ENCODE measurements around the gene DAG1.

Gene DAG1

DNA sequence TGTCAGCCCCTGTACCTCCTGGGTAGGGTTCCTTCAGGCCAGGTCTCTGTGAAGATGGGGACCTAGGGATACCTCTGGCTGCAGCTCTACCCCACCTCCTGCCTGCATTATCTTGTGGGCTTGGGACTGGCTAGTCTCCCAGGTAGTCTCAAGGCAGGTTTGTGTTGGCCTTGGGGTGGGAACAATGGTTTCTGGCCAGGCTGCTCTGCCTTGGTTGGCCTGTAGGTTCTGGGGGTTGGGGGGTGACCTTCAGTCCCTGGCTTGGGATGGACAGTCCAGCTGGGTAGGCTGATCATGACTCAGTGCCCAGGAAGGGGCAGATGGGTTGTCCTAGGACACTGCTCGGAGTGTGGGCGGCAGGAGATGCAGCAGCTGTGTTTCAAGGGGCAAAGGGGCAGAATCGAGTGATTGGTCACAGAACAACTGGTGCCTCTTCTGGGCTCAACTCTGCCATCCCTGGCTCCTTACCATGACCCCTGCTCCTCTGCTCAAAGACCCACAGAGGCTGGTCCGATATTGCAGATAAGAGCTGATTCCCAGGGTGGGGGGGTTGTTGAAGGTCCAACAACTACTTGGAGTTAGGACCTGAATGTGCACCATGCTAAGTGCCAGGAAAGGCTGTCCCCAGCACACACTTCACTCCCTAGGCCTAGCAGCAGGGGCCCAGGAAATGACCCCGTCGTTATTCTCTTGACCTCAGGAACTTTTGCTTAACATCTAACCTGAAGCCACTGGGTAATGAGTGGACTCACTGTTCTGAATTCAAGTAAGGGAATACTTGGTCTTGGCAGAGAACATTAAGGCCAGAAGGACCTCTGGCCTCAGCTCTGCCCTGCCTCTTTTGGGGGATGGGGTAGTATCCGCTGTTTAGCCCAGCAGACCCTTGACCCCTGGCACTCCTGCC lies 66.2 kb downstream of the DAG1 start:
- no peak overlapping the region for H3K27ac ChIP-seq

DNA sequence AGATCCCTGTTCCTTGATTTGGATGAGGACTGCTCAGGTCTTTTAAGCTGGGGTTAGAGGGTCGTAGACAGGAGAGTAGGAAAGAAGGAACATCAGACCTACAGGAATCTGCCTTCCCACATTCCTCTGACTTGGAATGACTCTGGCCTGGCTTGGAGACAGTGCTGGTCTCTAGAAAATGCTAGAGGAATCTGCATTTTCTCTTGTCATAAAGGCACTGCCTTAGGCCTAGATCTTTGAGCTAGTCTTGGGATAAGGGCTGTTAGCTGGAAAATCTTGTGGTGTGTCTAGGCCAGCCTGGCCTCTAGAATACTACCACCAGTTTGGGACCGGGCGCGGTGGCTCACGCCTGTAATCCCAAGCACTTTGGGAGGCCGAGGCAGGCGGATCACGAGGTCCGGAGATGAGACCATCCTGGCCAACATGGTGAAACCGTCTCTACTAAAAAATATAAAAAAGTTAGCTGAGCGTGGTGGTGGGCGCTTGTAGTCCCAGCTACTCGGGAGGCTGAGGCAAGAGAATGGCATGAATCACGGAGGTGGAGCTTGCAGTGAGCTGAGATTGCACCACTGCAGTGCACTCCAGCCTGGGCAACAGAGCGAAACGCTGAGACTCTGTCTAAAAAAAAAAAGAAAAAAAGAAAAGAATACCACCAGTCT lies 66.9 kb downstream of the DAG1 start:
- Histone ChIP-seq H3K27ac (no peak overlapping the region), H3K4me3 (no peak overlapping the region)

More for the DNA sequence above, 66.2 kb downstream of the DAG1 start:
- H3K4me3 ChIP-seq, result no peak overlapping the region

DNA sequence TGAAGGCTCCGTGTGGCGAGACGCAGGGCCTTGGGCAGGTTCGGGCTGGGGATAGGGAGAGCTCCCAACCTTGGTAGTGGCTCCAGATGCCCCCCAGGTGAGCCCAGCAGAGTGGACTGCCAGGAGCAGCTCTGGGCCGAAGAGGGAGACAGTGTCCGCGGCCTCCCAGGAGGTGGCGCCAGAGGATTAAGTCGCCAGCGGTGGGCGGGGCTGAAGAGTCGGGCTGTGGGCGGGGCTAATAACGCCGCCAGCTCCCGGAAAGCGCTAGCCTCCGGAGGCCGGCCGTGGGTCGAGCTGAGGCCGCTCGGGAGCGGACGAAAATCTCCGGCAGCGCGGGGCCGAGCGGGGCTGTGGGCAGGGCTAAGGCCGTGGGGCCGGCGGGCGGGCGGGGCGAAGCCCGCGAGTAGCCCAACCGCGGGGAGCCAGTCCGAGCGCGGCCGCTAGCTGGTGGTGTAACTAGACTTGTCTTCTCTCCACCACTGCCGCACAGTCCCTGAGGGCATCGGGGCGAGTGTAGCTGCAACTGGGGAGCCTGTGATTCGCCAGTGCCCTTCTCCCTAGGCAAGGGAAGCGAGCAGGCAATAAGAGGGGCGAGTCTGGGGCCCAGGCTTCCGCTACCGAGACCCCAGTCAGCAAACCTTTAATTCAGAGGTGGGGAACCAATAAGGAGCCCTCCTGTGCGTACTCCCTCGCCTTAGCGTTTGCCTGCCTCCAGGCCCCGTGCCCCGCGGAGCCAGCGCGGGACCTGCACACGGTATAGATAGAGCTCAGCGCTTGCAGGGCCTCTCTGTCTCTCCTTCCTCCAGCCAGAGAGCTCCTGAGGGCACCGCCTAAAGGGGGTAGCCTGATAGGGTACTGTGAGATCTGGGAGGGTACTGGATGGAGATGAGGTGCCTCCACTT lies 69.8 kb downstream of the DAG1 start:
- H3K27ac ChIP-seq, result peak overlapping the region in 20 of 21 experiments; percentile 6 to 88 (median 64)

DNA sequence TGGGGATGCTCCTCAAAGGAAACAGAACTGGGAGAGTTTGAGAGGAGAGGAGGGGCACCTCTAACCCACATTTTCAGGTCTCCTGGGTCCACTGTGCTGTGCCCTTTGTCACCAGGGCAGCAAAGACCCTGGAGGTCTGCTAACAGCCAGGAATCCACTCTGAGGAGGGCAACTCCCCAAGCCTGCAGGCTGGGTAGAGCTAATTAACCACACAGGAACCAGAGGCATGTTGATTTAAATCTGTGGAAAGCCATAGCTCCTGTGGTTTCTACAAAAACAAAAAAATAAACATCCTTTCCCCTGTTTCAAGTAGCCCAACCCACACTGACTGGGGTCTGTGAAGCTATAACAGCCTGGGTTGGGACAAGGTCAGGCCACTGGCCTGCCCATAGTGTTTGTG lies 82.0 kb downstream of the DAG1 start:
- Histone ChIP-seq H3K4me3 (no peak overlapping the region), H3K27ac (no peak overlapping the region)

More for the DNA sequence above, 69.8 kb downstream of the DAG1 start:
- H3K4me3 ChIP-seq, result peak overlapping the region; percentile 30 to 67 (median 53)

DNA sequence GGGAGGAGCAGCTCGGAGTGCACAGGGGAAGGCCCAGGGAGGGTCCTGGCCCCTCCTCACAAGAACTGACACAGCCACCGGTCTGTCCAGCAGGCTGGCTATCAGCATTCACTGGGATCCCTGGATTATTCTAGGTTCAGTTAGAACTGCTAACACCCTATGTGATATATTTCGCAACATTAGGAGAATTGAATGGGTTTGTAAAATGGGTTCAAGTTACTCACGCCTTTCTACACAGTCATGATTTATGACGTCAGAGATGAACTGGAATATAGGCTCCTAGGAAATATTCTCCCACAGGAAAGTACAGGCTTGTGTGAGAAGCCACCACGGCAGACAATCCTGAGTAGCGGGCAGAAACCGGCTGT lies 83.2 kb downstream of the DAG1 start:
- peak overlapping the region in 2 of 7 experiments; percentile 44 to 59 for H3K4me3 ChIP-seq

DNA sequence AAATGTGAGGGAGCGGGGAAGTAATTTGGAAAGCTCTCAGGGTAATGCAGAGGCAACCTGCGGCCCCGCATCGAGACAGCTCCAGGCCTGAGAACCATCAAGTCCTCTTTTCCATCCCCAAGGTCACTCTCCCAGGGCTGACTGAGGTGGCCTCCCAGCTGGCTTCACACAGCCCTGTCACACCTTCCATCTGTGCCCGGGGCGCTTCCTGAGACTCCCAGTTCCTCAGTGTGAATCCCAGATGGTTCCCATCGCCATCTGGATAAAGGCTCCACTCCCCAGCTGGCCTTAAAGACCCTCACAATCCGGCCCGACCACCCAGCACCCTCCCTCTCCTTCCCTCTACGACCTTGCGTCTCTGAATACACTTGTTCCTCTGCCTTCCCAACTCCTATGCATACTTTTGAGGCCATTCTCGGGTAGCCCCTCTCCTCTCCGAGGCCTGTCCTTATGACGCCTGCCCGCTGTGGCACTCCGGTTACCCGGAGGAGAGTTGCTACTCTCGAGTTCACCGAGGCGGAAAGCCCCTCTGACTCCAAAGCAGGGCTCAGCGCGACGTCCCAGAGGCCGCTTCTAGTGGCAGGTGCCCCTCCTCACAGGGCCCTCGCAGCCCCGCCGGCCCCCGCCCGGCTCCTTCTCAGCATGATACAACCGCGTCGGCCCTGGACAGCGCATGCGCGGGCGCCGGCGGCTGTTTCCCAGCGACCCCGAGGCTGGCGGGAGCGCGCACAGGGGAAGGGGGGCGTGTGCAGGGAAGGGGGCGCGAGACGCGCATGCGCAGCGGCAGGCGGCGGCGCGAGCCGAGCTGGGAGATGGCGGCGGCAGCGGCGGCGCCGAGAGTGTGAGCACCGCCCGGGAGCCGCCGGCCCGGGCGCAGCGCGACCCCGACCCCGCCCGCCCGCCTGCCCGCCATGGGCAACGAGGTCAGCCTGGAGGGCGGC lies 83.9 kb downstream of the DAG1 start, which contains the start of gene BSN:
Gene BSN (plus strand): TSS at position 786 of the 941 bp plus-strand sequence. CDS start 126 bp downstream, at position 912.
- peak within 1 kb of the TSS in 11 of 21 experiments; percentile 0 to 68 (median 45) for H3K27ac ChIP-seq
- H3K4me3 ChIP-seq, result peak within 1 kb of the TSS; percentile 43 to 59 (median 49)

More for the DNA sequence above, 83.2 kb downstream of the DAG1 start:
- peak overlapping the region in 2 of 21 experiments; percentile 35 to 45 for H3K27ac ChIP-seq

DNA sequence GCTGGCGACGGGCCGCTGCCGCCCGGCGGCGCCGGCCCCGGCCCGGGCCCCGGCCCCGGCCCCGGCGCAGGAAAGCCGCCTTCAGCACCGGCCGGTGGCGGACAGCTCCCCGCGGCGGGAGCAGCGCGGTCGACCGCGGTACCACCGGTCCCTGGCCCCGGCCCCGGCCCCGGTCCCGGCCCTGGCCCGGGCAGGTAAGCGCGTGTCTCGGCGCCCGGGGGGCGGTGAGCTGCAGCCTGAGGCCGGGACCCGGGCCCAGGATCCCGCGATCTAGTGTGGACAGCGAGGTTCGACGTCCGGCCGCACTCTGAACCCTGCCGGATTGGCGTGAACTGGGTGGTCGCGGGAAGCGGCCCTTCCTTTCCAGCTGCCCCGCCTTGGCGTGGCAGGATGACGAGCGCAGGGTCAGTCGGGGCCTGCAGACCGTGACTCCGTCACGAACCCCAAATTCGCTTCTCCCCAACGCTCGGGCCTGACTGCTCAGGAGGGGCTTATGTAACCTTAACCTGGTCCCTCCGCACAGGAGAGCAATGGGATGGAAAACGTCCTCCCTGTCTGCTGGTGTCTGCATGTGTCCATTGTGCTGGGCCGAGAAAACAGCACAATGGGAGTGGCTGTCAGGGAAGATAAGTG lies 84.7 kb downstream of the DAG1 start:
- no peak overlapping the region for H3K27ac ChIP-seq
- H3K4me3 ChIP-seq, result peak overlapping the region; percentile 15 to 59 (median 28)

DNA sequence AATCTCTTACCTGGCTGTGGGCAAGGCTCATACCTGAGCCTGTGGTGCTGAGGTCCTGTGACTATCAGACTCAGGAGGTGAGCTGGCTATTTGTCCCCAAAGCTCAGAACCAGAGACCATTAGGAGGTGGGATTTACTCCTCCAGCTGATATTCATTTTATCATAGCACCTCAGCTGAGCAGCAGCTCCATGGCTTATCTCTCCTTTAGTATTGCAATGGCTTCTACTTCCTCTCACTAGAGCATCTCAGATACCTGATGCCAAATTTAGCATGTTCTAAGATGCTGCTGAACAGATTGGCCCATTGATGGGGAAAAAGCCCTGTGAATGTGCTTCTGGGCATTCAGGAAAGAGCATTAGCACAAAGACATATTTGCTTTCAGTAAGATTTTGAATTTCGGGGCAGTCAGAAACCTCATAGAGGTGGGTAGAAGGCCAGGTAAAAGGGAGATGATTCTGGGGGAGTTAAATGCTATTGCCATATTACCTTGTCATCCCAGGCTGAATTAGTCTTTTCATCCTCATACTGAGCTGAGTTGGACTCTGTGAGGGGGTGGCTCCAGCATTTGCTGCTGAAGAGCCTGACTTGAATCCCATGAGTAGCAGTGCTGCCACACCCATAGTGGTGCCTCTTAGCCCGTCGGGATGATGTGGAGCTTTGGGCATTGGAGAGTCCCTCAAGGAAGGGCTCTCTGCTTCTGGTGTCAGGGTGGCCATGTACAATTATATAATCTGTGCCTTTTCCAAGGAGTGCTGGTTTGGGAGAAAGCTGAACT lies 86.6 kb downstream of the DAG1 start:
- Histone ChIP-seq H3K27ac (no peak overlapping the region), H3K4me3 (no peak overlapping the region)

DNA sequence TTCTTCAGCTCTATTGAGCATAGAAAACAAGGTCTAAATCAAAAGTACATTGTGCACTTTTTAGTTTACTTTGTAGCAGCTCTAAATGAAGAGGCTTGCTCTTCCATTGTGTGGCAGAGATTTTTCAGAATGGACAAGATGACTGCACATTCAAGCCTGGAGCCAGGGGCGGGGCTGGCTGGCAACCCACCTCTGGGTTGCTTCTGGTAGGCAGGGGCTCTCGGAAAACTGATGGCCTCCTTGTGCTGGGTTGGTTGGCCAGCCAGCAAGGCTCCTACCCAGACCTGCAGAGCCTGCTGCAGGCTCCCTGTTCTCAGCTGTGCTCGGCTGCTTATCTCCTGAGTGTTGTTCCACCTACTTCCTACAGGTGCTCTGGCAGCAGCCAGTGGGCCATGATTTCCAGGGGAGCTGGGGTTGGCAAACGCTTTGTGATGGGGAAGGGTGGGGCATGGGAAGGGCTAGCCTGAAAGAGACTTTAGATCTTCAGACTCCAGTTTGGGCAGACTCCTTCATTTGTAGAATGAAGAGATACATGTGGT lies 93.0 kb downstream of the DAG1 start:
- Histone ChIP-seq H3K27ac (no peak overlapping the region), H3K4me3 (no peak overlapping the region)

DNA sequence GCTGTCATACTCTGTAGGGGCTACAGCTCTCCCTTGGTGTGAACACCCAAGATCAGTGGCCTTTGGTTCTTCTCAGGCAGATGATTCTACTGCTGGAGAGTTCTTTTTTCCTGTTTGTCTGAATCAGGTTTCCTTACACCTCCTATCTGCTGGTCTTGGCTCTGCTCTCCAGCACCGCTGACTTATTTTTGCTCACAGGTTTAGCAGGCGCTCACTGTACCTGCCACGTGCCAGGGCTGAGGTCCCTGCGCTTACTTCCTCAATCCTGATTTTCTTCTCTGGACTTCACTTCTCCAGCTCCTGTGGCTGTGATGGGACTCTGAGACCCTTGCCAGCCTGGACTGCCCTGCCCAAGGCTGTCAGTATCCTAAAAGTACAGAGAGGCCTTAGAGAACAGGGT lies 93.7 kb downstream of the DAG1 start:
- Histone ChIP-seq H3K27ac (no peak overlapping the region), H3K4me3 (no peak overlapping the region)

DNA sequence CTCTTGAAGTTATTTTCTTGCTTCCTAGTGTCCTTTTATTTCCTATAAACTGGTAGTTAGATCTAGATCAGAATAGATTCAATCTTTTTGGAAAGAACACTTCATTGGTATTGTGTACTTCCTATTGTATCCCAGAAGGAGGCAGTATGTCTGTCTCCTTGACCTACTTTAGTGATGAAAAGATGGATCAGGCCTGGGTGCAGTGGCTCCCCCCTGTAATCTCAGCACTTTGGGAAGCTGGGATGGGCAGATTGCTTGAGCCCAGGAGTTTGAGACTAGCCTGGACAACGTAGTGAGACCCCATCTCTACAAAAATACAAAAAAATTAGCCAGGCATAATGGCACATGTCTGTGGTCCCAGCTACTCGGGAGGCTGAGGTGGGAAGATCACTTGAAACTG lies 96.2 kb downstream of the DAG1 start:
- no peak overlapping the region for H3K27ac ChIP-seq
- no peak overlapping the region for H3K4me3 ChIP-seq

DNA sequence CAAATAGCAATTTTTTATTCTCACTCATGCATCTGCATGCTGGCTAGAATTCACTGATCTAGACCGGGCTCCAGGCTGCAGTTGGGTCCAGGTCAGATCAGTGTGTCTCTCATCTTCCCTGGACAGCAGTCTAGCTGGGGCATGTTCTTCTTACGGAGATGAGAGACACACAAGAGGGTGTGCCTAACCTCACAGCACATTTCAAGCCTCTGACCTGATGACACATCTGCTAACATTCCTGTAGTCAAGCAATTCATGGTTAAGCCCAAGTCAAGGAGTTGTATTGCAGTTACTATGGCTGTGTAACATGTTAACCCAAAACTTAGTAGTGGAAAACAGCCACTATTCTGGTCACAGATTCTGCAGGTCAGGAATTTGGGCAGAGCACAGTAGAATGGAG lies 97.3 kb downstream of the DAG1 start:
- no peak overlapping the region for H3K27ac ChIP-seq
- H3K4me3 ChIP-seq, result no peak overlapping the region

DNA sequence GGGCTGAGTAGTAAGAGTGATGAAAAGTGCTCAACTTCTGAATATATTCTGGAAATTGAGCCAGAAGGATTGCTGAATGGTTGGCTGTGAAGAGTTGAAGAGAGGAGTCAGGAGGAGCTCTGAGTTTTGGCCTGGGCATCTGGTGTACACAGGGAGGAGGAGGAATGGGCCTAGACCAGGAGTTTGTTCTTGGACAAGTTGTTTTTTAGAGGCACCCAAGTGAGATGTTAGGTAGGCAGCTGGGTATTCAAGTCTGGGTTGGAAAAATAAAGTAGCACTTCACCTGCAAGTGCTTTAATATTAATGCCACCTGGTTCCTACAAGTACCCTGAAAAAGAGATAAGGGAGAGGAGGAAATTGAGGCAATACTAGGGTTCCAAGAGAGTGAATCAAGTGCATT lies 98.9 kb downstream of the DAG1 start:
- no peak overlapping the region for H3K4me3 ChIP-seq
- H3K27ac ChIP-seq, result no peak overlapping the region

DNA sequence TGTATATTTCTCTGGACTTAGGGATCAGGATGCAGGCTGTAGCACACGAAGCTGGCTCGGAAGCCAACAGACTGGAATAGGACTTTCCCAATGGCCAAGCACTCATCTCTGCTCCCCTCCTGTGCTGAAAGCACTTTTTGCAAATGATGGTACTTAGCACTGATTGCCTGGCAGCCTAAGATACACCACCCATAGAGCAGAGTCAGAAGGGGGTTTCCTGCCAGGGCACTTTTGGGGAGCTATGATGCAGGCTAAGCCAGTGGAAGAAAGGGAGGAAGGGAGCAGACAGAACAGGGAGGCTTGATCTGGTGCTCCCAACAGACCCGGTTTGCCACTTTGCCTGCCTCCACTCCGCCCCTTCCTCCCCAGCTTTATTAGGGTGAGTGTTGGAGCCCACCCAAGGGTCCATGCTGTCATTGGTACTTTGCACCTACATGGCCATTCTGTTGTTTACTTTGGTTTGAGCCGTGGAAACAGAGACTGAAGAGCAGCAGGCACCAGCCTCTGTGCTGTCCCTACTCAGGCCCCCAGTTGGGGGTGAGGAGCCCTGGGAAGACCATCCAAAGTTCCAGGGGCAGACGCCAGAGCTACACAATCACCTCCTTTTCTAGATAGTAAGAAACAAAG lies 100.1 kb downstream of the DAG1 start:
- no peak overlapping the region for H3K27ac ChIP-seq
- H3K4me3 ChIP-seq, result no peak overlapping the region

DNA sequence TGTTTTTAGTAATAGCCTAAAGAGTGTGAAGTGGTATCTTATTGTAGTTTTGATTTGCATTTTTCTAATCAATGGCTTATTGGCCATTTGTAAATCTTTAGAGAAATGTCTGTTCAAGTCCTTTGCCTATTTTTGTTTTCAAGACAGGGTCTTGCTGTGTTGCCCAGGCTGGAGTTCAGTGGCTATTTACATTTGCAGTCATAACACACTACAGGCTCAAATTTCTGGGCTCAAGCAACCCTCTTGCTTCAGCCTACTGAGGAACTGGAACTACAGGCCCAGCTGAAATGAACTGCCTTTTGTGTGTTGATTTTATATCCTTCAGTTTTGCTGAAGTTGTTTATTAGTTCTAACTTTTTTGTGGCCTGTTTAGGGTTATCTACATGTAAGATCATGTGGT lies 112.1 kb downstream of the DAG1 start:
- H3K27ac ChIP-seq, result no peak overlapping the region

More for the DNA sequence above, 112.1 kb downstream of the DAG1 start:
- H3K4me3 ChIP-seq, result no peak overlapping the region
